KMS-11 (cell line): ENCODE measurements around the gene NCEH1.

Experiments used
- H2AFZ ChIP-seq: fragments of 200-600 bp; sonication (generic); 2 replicates; pipeline ENCODE4 v1.6.1; 2016; ENCODE audit warnings: antibody characterized with exemption, mixed run types, low read depth
- H3K27ac ChIP-seq: fragments of 200-600 bp; sonication (generic); 2 replicates; pipeline ENCODE4 v1.6.1; 2016; ENCODE audit warnings: mild to moderate bottlenecking, mixed run types
- H3K27me3 ChIP-seq: fragments of 200-600 bp; sonication (generic); 2 replicates; pipeline ENCODE4 v1.6.1; 2017; ENCODE audit warnings: mild to moderate bottlenecking, low read depth, mixed run types, moderate library complexity; ENCODE audit not compliant: insufficient read depth
- H3K36me3 ChIP-seq: fragments of 200-600 bp; sonication (generic); 2 replicates; pipeline ENCODE4 v1.6.1; 2017; ENCODE audit warnings: mild to moderate bottlenecking, mixed run types; ENCODE audit not compliant: insufficient read depth
- H3K4me1 ChIP-seq: fragments of 200-600 bp; sonication (generic); 2 replicates; pipeline ENCODE4 v1.6.1; 2016; ENCODE audit warnings: mild to moderate bottlenecking, low read depth, mixed run types; ENCODE audit not compliant: poor library complexity, severe bottlenecking
- H3K4me2 ChIP-seq: fragments of 200-600 bp; sonication (generic); 2 replicates; pipeline ENCODE4 v1.7.0; 2016; ENCODE audit warnings: mild to moderate bottlenecking, mixed run types
- H3K4me3 ChIP-seq: fragments of 200-600 bp; sonication (generic); IDR thresholded peaks from 2 replicates; pipeline ENCODE4 v1.6.1; 2017; ENCODE audit warnings: low read depth, low read length, mixed read lengths; ENCODE audit not compliant: insufficient read depth
- H3K79me2 ChIP-seq: fragments of 200-600 bp; sonication (generic); 2 replicates; pipeline ENCODE4 v1.6.1; 2016; ENCODE audit warnings: low read depth, mixed run types; ENCODE audit not compliant: insufficient read depth
- H3K9ac ChIP-seq: fragments of 200-600 bp; sonication (generic); 2 replicates; pipeline ENCODE4 v1.6.1; 2016; ENCODE audit warnings: mild to moderate bottlenecking, mixed run types
- H4K20me1 ChIP-seq: fragments of 200-600 bp; sonication (generic); 2 replicates; pipeline ENCODE4 v1.6.1; 2016; ENCODE audit warnings: mild to moderate bottlenecking, mixed run types; ENCODE audit not compliant: insufficient read depth
- TF ChIP-seq, protein P1 (sequence below): fragments of 200-600 bp; sonication (generic); conservative IDR thresholded peaks from 2 replicates; pipeline ENCODE4 v1.6.1; 2017; ENCODE audit warnings: low read depth, mild to moderate bottlenecking, antibody characterized with exemption, low read length, moderate library complexity, mixed read lengths

Gene NCEH1

DNA sequence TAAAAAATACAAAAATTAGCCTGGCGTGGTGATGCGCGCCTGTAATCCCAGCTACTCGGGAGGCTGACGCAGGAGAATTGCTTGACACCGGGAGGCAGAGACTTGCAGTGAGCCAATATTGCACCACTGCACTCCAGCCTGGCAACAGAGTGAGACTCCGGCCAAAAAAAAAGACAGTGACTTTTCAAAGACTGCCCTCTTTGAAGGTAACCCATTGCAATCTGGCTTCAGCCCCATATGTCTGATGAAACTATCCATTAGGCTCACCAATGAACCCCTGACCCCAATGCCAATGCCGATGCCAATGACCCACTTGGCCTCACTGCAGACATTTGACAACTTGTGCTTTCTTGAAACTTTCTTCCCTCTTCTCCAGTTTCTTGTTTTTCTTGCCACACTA is 54.3 kb downstream of the NCEH1 start:
- Histone ChIP-seq H3K27ac (no peak overlapping the region), H3K4me1 (peaks cover 5% of the 10 kb centered on the region), H3K79me2 (no peaks in the 10 kb centered on the region), H3K4me3 (no peak overlapping the region), H3K27me3 (no peaks in the 10 kb centered on the region), H2AFZ (no peak overlapping the region), H4K20me1 (no peaks in the 10 kb centered on the region), H3K4me2 (no peak overlapping the region), H3K36me3 (no peaks in the 10 kb centered on the region), H3K9ac (no peak overlapping the region)
- TF ChIP-seq, protein P1, sequence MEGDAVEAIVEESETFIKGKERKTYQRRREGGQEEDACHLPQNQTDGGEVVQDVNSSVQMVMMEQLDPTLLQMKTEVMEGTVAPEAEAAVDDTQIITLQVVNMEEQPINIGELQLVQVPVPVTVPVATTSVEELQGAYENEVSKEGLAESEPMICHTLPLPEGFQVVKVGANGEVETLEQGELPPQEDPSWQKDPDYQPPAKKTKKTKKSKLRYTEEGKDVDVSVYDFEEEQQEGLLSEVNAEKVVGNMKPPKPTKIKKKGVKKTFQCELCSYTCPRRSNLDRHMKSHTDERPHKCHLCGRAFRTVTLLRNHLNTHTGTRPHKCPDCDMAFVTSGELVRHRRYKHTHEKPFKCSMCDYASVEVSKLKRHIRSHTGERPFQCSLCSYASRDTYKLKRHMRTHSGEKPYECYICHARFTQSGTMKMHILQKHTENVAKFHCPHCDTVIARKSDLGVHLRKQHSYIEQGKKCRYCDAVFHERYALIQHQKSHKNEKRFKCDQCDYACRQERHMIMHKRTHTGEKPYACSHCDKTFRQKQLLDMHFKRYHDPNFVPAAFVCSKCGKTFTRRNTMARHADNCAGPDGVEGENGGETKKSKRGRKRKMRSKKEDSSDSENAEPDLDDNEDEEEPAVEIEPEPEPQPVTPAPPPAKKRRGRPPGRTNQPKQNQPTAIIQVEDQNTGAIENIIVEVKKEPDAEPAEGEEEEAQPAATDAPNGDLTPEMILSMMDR, result no peak

DNA sequence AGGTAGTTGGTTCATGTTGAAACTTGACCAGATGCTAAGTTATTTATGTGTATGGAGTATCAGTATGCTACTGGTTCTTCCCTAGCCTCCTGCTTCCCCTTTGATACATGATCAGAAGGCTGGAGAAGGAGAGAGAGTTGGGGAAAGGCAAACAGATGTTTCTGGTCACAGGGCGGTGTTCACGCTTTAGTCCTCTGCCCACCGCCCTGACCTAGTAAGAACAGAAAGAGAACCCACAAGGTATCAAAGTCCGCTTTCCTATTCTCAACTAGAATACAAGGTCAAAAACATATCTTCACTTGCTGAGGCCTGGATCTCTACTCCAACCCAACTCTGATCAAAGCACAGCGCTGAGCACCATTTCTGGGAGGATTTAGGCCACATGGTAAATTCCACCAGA is 55.5 kb downstream of the NCEH1 start:
- no peak overlapping the region for H2AFZ ChIP-seq
- TF ChIP-seq, protein P1, result no peak
- no peaks in the 10 kb centered on the region for H3K4me1 ChIP-seq

DNA sequence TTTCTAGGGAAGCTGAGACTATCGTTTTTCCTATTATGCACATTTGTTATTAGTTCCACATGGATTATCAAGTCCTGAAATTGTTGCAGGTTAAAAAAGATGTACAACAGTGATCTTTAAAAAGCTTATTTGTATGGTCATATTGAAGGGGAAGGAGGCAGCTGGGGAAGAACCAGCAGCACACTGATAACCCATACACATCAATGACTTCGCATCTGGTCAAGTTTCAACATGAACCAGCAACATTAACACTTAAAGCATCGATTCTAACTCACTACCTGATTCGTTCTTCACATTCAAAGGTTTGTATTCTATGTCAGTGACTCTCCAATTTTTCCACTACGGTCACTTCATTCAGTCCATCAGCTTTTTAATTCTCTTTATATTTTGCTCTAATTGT is 56.4 kb downstream of the NCEH1 start:
- no peak overlapping the region for H3K27ac ChIP-seq
- H3K4me3 ChIP-seq, result no peak overlapping the region
- no peaks in the 10 kb centered on the region for H3K27me3 ChIP-seq
- no peak overlapping the region for H2AFZ ChIP-seq
- H3K4me2 ChIP-seq, result no peak overlapping the region
- no peaks in the 10 kb centered on the region for H3K36me3 ChIP-seq
- TF ChIP-seq, protein P1, result no peak
- no peaks in the 10 kb centered on the region for H4K20me1 ChIP-seq
- no peak overlapping the region for H3K9ac ChIP-seq
- no peaks in the 10 kb centered on the region for H3K79me2 ChIP-seq
- H3K4me1 ChIP-seq, result no peaks in the 10 kb centered on the region

More for the DNA sequence above, 55.5 kb downstream of the NCEH1 start:
- H3K27ac ChIP-seq, result no peak overlapping the region
- H3K79me2 ChIP-seq, result no peaks in the 10 kb centered on the region
- no peaks in the 10 kb centered on the region for H3K27me3 ChIP-seq
- no peak overlapping the region for H3K9ac ChIP-seq
- no peak overlapping the region for H3K4me2 ChIP-seq
- no peaks in the 10 kb centered on the region for H3K36me3 ChIP-seq
- H3K4me3 ChIP-seq, result no peak overlapping the region
- no peaks in the 10 kb centered on the region for H4K20me1 ChIP-seq

DNA sequence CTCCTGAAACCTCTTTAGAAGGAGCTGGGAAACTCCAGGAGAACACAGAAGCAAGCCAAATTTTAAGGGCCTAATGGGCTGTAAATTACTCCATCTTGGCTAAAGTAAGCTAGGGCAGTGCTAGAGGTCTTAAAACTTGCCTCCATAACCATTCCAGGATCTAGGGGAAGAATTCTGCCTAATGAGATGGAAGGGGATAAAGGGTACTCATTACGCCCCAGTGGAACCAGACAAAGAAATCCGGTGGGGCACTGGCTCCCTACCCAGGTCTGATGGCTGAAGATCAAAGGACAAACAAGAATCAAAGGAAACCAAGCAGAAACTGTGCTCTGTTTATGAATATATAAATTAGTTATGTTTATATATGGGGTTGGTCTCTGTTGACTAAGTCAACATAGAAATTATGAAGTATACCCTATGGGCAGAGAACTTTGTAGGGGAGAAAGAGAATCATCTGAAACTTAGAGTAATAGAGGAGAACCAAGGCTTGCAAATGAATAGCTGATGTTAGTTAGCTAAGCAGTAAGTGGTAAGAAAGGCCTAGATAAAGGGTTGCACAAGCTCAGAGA is 57.8 kb downstream of the NCEH1 start:
- Histone ChIP-seq H3K36me3 (no peaks in the 10 kb centered on the region), H3K27ac (no peak overlapping the region), H4K20me1 (no peaks in the 10 kb centered on the region), H3K27me3 (no peaks in the 10 kb centered on the region), H3K79me2 (no peaks in the 10 kb centered on the region), H3K4me2 (no peak overlapping the region), H3K9ac (no peak overlapping the region), H3K4me3 (no peak overlapping the region), H2AFZ (no peak overlapping the region), H3K4me1 (no peaks in the 10 kb centered on the region)
- TF ChIP-seq, protein P1, result no peak
